ENCODE results near the gene ADAT1. TPM values are rescaled to one million over a fixed set of nuclear protein-coding genes. Genes with fewer than 3 reads are reported as not detected.

Gene ADAT1
- total and polyA plus RNA-seq, 10 of the 15 experiments (the other 5 are each of a cell fraction or from before 2014, with no cell fraction given) = 26.2 to 77.4 (median 55.8) TPM

GRCh38 chr16:75616521-75617010 lies 6.5 kb downstream of the ADAT1 start (continued):
- TF ChIP-seq FOS (IDR thresholded peaks at IDR 0.05; ENCODE audit: borderline replicate concordance, extremely low read depth, insufficient read length) (no peak), BCL3 (IDR thresholded peaks at IDR 0.05; ENCODE audit: borderline replicate concordance, insufficient read depth, low read depth, low read length, poor library complexity, severe bottlenecking) (peak; percentile 40), EED (IDR thresholded peaks at IDR 0.05; ENCODE audit: low read depth) (peak; percentile 51; the same call in 1 of the 2 replicates), MLLT1 (IDR thresholded peaks at IDR 0.05) (no peak), BCL11A (IDR thresholded peaks at IDR 0.05; ENCODE audit: low read depth, low read length) (peak; percentile 14; the same call in 1 of the 2 replicates), ATF7 (IDR thresholded peaks at IDR 0.05; ENCODE audit: low read depth) (no peak), JUNB (IDR thresholded peaks at IDR 0.05) (peak; percentile 97), KAT2A (conservative IDR thresholded peaks at IDR 0.05; ENCODE audit: control insufficient read depth, low read depth, low read length) (no peak), CHD1 (IDR thresholded peaks at IDR 0.05; ENCODE audit: low read depth, low read length) (no peak)
- TF ChIP-seq, protein P1, sequence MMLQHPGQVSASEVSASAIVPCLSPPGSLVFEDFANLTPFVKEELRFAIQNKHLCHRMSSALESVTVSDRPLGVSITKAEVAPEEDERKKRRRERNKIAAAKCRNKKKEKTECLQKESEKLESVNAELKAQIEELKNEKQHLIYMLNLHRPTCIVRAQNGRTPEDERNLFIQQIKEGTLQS (IDR thresholded peaks at IDR 0.05; ENCODE audit: borderline replicate concordance, extremely low read depth, low read depth, low read length) = no peak
- TF ChIP-seq, protein P2, sequence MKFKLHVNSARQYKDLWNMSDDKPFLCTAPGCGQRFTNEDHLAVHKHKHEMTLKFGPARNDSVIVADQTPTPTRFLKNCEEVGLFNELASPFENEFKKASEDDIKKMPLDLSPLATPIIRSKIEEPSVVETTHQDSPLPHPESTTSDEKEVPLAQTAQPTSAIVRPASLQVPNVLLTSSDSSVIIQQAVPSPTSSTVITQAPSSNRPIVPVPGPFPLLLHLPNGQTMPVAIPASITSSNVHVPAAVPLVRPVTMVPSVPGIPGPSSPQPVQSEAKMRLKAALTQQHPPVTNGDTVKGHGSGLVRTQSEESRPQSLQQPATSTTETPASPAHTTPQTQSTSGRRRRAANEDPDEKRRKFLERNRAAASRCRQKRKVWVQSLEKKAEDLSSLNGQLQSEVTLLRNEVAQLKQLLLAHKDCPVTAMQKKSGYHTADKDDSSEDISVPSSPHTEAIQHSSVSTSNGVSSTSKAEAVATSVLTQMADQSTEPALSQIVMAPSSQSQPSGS (IDR thresholded peaks at IDR 0.05; ENCODE audit: low read length) = peak; percentile 81

Data from GM12878 (cell line).